GM18526 (cell line): ENCODE results near the gene NKX1-1.

ENCODE experiments used
- POLR2A ChIP-seq: IDR thresholded peaks from 3 replicates; pipeline ENCODE4 v1.6.1; 2011; ENCODE audit not compliant: insufficient read length; ENCODE audit errors: extremely low read depth

Gene NKX1-1

GRCh38 chr4:1365271-1366178 is 40.7 kb downstream of the NKX1-1 start:
- TF ChIP-seq POLR2A: no peak

GRCh38 chr4:1364748-1365147 is 41.5 kb downstream of the NKX1-1 start:
- no peak for TF ChIP-seq POLR2A

DNA sequence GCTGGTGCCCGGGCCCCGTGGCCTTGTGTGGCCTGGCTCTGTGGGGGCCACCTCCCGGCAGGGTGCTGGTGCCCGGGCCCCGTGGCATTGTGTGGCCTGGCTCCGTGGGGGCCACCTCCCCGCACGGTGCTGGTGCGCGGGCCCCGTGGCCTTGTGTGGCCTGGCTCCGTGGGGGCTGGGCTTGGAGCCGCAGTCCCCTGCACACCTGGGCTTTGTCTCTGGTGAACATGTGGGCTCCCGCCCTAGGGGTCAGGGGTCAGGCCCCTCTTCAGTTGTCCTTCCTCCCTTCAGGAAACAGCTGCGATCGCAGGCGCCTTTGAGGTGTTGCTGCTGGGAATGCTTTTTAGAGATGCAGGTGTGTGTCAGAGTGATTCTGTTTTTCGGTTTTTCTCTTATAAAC is 42.0 kb downstream of the NKX1-1 start:
- TF ChIP-seq POLR2A: no peak

DNA sequence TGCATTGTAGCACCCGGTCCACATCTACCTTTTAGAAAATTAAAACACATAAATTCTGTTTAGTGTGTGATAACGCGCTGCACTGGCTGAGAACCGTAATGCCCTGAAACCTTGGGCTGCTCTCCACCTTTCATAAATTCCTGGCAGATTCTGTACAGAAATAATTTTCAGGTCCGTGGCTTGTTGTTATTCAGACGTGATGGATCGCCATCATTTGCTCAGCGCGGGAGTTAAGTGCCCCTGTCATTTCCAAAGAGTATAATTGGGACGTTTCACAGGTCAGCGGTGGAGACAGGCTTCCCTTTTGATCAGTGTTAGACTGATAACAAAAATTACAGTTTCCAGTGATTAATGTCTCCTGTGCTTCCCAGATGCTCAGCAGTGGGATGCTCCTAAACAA is 42.7 kb downstream of the NKX1-1 start:
- TF ChIP-seq POLR2A: no peak

GRCh38 chr4:1362521-1362920 is 43.7 kb downstream of the NKX1-1 start:
- TF ChIP-seq POLR2A: no peak

DNA sequence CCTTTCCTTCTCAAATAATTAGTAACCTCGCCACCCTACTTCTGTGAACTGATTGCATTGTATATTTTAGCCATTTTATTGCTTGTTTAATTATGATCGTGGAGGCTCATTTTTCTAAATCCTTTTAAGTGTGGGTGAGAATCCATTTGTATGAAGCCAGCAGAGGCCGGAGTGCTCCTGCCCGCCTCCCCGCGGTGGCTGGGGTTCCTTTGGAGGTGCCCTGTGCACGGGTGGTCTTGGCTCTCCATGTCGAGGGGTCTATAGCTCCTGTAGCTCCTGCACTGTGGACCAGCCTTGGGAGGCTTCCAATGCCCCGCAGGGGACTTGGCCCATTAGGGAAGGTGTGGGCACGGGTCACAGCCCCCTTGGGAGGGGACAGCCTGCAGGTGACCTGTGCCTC is 44.2 kb downstream of the NKX1-1 start:
- TF ChIP-seq POLR2A: no peak

GRCh38 chr4:1361431-1361830 is 44.8 kb downstream of the NKX1-1 start:
- TF ChIP-seq POLR2A: no peak

DNA sequence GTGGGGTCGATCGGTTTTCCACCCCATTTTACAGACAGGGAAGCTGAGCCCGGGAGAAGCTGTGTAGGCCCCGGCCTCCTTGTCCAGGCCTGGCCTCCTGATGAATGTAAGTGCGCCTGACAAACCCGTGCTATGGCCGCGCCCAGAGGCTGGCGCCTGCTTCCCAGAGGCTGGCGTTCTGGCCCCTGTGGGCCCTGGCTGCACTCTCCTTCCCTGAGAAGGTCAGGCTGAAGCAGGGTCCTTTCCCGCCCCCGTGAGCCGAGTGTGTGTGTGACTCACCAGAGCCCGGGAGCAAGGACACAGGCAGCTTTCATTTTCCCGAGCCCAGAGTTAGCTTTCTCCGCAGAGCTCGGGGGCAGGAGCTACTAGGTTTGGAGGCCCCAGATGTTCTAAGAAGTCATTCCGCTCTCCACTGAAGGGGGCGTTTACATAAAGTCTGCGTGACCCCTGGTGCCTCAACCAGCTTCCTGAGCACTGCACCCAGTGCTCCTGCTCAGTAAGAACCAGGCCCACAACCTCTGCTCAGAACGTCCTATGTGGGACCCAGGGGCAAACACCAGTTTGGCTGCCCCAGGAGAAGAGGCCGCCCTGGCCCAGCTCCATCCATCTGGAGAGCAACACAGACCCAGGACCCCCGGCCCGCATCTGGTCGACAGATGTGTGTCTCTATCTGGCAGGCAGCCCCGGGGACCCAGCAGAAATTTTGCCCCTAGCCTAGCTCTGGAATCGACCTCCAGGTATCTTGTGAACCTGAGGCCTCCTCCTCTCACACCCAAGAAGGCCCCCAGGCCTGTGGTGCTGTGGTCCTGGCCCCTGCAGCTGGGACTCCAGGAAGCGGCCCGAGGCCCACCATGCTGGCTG is 45.6 kb downstream of the NKX1-1 start:
- no peak for TF ChIP-seq POLR2A

GRCh38 chr4:1359976-1360375 is 46.3 kb downstream of the NKX1-1 start:
- TF ChIP-seq POLR2A: no peak

DNA sequence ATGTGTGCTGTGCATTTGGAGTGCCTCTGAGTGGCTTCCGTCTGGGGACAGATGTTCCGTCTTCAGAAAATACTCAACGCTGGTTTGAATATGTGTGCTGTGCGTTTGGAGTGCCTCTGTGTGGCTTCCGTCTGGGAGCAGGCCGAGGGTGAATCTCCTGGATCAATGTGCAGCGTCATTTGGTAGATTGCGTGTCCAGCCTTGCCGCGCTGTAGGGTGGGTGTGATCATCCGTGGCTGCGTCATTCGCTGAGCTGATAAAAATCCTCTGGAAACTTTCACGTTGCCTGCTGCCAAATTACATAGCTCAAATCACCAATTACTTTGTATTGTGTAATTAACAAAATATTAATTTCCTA is 47.1 kb downstream of the NKX1-1 start:
- TF ChIP-seq POLR2A: no peak

DNA sequence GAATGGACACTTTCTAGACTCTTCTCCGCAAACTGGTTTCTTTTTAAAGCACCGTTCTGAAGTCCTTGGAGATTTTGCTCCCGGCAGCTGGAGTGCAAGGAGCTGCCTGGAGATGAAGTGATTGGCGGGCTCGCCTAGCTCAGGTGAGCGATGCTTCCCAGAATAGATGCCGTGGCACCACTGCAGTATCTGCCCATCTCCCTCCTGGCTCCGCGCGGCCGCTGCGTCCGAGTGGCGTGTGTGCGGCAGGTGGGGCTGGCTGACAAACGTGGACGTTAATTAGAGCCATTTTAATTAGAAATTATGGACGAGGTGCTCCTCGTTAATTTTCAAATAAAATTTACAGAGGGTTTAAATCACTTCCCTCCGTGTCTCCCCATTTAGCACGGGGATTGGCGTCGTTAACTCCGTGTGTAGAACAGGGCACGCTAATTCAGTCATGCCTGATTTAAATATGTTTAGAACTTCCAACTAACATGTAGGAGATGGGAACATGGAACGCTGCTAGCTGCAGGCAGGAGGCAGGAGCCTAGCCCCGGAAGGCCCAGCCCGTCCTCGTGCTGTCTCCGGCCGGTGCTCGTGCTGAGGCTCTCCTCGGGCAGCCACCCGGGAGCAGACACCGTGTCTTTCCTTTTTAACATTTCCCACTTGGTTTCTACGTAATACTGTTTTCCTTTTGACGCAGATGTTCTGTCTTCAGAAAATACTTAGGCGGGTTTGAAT is 47.7 kb downstream of the NKX1-1 start:
- TF ChIP-seq POLR2A: no peak

- no peak for TF ChIP-seq POLR2A
These were observed 48.6 kb downstream of the NKX1-1 start for GRCh38 chr4:1357356-1358248.

- TF ChIP-seq POLR2A: no peak
These were observed 49.9 kb downstream of the NKX1-1 start for GRCh38 chr4:1356181-1356998.

- TF ChIP-seq POLR2A: no peak
These were observed 50.9 kb downstream of the NKX1-1 start for GRCh38 chr4:1355378-1355777.

DNA sequence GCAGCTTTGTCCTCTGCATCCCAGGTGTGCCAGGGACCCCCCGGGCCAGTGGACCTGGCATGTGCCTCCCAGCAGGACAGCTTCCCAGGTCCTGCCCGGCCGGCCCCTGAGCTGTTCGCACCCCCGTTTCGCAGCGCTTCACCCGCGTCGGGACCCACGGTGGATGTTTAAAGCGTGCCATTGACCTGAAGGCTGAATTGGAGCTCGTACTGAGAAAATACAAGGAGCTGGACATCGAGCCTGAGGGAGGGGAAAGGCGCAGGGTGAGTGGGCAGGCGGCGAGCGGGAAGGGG is 51.3 kb downstream of the NKX1-1 start:
- TF ChIP-seq POLR2A: no peak
